Right hindlimb (tissue), 1 donor: ENCODE data around the gene KANK4.
A peak's percentile ranks its signal among the peaks of the same experiment; 100 is the strongest.
"Not testable (repeated sequence)": the region's sequence is repeated elsewhere in the genome, so short reads cannot be mapped to it uniquely, and the experiment has no call there.

ENCODE experiments used
- DNase-seq: peaks from one replicate; pipeline ENCODE4 v3.0.0-alpha.2; 2018

Gene KANK4

DNA sequence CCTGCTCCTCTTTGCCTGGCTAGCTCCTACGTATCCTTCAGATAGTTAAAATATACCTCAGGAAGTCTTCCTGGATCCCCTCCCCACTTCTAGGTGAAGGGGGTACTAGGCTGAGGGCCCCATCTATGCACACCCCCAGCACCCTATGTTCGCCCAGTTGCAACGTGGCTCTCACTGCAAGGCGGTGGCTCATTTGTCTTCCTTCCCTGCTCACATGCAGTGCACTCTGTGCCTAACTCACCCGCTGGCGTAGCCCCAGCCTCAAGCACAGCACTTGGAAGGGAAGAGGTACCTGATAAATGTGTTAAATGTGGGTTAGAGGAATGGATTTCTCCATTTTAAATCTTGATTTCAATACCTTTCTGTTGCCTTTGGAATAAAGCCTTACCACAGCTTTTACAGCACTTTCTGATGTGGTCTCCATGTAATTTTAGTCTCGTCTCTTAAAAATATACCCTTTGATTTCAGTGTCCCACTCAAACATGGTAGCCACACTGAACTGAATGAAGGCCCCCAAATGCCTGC lies 85.2 kb downstream of the KANK4 start:
- no peak for DNase-seq

DNA sequence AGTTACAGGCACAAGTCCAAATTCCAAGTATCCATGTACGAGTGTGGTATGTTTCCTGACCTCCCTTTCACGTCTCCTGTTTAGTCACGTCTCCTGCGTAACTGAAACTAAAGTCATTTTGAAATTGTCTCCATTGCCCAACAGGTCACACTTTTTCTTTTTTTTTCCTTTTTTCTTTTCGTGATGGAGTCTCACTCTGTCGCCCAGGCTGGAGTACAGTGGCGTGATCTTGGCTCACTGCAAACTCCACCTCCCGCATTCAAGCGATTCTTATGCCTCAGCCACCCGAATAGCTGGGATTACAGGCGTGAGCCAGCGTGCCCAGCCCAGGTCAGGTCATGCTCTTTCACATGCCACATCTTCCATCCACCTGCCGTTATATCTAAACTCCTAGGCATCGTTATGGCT lies 86.4 kb downstream of the KANK4 start:
- no peak for DNase-seq

DNA sequence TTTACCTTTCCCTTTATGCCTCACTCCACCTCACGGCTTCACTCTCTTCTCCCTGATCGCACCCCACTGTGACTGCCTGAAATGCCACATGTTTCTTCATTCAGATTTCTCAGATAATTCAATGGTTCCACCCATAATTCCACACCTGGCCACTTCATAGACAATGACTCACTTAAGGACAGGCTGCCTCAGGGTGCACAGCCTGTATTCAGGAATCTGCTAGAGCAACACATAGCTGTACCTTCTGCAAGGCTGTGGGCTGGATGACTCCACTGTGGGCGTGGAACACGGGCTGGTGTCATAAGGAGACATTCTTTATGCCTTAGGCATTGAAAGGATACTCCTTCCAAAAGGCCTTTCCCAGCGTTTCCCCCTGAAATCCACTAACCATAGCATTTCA lies 88.5 kb downstream of the KANK4 start:
- no peak for DNase-seq

DNA sequence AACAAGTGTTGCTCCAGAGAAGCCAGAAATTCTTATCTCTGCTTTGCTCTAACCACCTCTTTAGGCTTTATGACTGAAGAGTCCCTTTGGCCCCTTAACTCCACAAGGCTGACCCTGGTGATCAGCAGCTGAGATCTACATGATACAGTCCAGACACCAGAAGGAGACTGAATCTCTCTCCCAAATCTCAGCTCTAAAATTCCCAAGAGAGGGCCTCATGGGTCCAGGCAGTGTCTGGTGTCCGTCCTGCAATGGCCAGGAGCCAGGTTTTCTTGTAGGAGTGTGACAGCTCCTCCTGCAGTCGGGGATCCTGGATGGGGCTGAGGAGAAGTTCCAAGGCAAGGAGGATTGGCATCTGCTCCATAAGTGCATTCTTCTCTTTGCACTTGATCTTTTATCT lies 89.3 kb downstream of the KANK4 start:
- DNase-seq: no peak

DNA sequence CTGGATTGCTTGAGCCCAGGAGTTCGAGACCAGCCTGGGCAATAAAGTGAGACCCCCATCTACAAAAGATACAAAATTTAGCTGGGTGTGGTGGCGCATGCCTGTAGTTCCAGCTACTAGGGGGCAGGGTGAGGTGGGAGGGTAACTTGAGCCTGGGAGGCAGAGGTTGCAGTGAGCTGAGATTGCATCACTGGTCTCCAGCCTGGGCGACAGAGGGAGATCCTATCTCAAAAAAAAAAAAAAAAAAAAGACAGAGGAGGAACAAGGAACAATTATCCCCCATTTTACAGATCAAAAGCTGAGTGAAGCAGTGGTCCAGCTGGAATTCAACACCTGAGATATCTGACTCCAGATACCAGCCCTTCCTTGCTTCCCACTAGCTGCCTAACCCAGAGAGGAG lies 89.8 kb downstream of the KANK4 start:
- DNase-seq: no peak

DNA sequence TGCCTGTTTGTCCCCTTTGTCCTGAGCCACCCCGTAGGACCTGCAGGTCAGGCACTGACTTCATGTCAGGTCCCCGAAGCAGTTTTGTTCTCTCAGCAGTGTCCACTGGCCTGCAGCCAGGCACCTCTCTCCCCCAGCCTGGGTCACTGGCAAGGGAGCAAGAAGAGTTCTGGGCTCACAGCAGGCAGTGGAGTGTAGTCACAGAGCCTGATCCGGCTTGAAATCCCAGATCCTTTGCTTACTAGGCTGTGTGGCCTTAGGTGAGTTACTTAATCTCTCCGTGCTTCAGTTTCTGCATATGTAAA lies 90.4 kb downstream of the KANK4 start:
- no peak for DNase-seq

DNA sequence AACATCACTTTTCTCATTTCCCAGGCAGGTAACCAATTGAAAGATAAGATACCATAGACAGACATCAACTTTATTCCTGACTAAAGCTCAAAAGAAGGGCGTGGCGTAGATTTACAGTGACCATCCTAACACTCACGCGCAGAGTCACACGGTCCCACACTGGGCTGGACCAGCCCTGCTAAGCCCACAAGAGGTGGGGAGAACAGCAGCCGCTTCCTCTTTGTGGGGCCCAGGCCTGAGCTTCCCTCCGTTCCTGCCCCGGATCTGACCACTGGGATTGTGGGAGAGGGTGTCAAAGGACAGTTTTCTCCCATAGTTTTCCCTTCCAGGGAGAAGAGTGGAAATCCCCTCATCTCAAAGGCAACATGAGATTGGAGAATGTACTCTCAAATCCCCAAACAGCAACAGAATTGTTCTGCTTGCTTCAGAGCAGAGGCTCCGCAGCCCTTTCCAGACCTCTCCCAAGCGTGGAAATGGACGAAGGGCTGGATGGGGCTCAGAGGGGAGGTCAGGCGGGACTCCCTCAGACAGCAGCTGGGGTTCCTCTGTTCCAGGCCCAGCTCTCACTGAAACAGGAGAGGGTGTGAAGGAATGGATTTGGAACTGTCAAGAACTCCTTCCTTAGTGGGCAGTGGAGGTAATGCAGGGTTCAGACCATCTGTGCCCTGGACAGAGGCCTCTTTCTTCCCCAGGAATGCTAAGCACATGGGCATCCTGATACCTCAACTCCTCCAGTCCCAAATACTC lies 90.9 kb downstream of the KANK4 start:
- DNase-seq: peak; percentile 52

DNA sequence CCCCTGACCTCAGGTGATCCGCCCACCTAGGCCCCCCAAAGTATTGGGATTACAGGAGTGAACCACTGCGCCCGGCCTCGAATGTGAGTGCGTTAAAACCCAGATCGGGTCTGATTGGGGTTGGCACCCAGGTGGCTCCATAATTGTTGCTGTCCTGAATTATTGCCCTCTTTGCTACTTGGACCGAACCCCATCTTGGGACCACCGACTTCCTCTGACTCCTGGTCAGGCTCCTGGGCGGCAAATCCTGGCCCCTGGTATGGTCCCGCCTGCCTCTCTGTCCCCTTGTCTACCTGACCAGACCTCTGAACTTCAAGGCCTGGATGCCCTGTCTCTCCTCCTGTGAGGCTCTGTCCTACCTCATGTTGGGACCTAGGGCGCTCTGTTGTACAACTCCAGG lies 91.7 kb downstream of the KANK4 start:
- DNase-seq: no peak

DNA sequence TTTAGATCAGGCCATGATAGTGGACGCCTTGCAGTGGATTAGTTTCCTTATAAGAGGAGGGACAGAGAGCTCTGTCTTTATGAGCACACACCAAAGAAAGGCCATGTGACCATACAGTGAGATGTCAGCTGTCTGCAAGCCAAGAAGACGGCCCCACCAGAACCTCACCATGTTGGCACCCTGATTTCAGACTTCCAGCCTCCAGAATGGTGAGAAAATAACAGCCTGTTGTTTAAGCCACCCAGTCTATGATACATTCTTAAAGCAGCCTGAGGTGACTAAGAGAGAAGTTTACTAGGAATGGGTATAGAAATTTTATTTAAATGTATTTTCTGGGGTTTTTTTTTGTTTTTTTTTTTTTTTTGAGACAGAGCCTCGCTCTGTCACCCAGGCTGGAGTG lies 95.1 kb downstream of the KANK4 start:
- DNase-seq: no peak

DNA sequence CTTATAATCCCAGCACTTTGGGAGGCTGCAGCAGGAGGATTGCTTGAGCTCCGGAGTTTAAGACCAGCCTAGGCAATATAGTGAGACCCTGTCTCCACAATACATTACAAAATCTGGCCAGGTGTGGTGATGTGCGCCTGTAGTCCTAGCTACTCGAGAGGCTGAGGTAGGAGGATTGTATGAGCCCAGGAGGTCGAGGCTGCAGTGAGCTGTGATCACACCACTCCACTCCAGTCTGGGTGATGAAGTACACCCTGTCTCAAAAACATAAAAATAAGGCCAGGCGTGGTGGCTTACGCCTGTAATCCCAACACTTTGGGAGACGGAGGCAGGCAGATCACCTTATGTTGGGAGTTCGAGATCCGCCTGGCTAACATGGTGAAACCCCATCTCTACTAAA lies 96.9 kb downstream of the KANK4 start:
- DNase-seq: no peak

DNA sequence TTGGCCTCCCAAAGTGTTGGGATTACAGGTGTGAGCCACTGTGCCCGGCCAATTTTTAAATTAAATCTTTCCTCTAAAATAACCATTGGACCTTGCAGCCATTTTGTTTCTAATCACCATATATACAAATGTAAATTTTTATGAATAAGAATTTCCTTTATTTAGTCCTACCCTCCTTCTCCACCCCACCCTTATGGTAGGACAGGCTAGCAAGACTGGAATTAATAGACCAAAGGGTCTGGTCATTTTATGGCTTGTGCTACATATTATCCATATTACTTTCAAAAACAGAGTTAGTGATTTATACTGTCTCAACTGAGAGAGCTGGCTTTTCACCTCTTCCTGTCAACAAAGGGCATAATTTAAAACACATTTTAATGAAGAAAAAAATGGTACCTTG lies 98.1 kb downstream of the KANK4 start:
- no peak for DNase-seq

DNA sequence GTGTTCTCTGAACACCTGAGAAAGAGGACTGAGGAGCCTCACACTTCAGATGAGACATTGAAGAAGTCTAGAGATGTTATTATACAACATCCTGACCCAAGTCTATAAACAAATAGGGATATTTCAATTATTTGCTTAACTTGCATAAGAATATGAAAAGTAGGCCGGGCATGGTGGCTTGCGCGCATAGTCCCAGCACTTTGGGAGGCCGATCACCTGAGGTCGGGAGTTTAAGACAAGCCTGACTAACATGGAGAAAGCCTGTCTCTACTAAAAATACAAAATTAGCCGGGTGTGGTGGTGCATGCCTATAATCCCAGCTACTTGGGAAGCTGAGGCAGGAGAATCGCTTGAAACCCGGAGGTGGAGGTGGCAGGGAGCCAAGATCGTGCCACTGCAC lies 98.8 kb downstream of the KANK4 start:
- not testable (repeated sequence) for DNase-seq

DNA sequence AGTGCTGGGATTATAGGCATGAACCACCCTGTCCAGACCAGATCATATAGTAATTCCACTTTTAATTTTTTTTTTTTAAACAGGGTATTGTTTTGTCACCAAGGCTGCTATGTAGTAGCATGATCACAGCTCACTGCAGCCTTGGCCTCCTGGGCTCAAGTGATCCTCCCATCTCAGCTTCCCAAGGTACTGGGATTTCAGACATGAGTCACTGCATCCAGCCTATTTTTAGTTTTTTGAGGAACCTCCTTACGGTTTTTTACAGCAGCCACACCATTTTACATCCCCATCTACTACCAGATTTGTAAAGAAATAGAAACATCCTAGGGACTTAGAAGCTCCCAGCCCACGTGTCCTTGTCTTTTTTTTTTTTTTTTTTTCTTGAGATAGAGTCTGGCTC lies 100.6 kb downstream of the KANK4 start:
- no peak for DNase-seq

DNA sequence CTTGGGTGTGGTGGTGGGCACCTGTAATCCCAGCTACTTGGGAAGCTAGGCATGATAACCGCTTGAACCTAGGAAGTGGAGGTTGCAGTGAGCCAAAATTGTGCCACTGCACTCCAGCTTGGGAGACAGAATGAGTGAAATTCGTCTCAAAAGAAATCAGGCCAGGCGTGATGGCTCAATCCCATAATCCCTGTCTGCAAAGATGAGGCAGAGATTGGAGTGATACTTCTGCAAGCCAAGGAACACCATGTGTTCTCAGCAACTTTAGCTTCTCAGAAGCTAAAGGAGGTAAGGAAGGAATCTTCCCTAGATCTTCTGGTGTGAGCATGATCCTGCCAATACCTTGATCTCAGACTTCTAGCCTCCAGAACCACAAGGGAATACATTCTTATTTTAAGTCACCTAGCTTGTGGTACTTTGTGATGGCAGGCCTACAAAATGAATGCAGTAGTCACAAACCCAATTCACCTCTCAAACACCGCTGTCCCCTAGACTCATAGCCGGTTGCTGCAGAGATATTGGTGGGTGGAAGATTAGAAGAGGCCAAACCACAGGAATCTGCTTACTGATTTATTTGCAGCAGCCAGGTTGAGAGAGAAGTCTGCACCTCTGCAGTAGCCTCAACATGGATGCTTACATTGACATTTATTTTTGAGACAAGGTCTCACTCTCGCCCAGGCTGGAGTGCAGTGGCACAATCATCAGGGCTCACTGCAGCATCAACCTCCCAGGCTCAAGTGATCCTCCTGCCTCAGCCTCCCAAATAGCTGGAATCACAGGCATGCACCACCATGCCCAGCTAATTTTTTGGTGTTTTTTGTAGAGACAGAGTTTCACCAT lies 105.9 kb downstream of the KANK4 start:
- no peak for DNase-seq

DNA sequence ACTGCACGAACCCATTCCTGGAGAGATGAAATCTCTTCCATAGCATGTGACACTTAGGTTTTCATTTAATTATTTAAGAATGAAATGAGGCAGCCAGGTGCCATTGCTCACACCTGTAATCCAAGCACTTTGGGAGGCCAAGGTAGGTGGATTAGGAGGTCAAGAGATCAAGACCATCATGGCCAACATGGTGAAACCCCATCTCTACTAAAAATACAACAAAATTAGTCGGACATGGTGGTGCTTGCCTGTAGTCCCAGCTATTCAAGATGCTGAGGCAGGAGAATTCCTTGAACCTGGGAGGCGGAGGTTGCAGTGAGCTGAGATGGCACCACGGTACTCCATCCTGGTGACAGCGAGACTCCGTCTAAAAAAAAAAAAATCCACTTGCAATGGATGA lies 106.8 kb downstream of the KANK4 start:
- DNase-seq: no peak

DNA sequence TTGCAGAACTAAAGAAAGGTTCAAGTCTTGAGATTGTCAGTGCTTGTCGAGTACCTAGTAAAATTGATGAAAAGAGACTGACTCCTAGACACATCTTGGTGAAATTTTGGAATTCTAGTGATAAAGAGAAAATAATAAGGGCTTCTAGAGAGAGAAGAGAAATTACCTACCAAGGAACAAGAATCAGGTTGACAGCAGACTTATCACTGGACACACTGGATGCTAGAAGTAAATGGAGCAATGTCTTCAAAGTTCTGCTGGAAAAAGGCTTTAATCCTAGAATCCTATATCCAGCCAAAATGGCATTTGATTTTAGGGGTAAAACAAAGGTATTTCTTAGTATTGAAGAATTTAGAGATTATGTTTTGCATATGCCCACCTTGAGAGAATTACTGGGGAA lies 108.3 kb downstream of the KANK4 start:
- no peak for DNase-seq

DNA sequence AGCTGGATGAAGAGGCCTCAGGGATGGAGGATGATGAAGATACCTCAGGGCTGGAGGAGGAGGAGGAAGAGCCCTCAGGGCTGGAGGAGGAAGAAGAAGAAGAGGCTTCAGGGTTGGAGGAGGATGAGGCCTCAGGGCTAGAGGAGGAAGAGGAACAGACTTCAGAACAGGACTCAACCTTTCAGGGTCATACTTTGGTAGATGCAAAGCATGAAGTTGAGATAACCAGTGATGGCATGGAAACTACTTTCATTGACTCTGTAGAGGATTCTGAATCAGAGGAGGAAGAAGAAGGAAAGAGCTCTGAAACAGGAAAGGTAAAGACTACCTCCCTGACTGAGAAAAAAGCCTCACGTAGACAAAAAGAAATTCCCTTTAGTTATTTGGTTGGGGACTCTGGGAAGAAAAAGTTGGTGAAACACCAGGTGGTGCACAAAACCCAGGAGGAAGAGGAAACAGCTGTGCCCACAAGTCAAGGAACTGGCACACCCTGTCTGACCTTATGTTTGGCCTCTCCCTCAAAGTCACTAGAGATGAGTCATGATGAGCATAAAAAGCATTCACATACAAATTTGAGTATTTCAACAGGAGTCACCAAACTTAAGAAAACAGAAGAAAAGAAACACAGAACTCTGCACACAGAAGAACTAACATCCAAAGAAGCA lies 109.2 kb downstream of the KANK4 start:
- no peak for DNase-seq

DNA sequence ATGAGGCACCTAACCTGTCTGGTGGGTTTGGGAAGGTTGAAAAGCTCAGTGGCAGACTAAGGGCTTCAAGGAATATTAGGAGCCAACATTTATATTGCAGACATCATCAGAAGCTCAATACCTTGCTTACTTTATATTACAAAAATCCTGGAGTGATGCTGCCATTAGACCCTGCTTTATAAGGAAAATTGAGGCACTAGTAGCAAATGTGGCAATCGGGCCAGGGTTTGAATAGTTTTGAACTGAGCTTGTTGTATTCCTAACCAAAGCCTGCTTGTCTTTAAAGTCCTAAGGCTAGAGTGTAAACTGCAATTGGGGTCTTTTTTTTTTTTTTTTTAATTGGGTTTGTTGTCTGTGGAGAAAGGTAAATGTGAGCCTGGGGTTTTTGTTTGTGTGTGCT lies 110.3 kb downstream of the KANK4 start:
- no peak for DNase-seq

DNA sequence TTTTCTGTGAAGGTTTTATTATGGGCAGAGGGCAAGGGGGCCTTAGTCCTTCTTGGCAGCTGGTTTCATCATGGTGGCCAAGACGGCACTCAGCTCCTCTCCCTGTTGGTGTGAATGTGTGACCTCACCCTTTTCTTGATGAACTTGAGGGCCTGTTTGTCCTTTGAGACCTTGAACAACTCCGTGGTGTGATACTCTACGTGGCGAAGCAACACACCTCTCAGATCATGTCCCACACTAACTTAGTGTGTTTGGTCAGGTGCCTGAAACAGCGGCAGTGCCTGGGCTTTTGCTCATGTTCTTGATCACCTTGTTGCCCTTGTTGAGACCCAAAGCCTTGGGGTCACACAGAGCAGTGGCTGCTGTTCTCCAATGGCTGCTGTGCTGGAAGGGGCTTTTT lies 111.1 kb downstream of the KANK4 start:
- no peak for DNase-seq

DNA sequence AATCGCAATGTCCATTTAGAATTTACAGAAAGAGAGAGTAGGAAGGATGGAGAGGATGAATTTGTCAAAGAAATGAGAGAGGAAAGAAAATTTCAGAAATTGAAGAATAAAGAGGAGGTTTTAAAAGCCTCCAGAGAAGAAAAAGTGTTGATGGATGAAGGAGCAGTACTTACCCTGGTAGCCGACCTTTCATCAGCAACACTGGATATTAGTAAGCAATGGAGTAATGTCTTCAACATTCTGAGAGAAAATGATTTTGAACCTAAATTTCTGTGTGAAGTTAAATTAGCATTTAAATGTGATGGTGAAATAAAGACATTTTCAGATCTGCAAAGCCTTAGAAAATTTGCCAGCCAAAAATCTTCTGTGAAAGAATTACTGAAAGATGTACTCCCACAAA lies 112.0 kb downstream of the KANK4 start:
- no peak for DNase-seq

DNA sequence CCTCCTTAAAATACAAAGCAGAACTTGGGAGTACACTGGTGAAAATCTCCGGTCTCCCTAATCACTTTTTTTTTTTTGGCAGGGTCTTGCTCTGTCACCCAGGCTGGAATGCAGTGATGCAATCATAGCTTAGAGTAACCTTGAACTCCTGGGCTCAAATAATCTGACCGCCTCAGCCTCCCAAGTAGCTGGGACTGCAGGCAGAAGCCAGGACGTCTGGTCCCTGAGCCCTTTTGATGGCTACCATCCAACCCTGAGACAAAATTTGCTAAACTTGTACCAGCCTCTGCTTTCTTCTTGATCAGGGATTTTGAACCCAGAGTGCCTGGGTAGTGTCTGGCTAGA lies 120.5 kb downstream of the KANK4 start:
- no peak for DNase-seq

DNA sequence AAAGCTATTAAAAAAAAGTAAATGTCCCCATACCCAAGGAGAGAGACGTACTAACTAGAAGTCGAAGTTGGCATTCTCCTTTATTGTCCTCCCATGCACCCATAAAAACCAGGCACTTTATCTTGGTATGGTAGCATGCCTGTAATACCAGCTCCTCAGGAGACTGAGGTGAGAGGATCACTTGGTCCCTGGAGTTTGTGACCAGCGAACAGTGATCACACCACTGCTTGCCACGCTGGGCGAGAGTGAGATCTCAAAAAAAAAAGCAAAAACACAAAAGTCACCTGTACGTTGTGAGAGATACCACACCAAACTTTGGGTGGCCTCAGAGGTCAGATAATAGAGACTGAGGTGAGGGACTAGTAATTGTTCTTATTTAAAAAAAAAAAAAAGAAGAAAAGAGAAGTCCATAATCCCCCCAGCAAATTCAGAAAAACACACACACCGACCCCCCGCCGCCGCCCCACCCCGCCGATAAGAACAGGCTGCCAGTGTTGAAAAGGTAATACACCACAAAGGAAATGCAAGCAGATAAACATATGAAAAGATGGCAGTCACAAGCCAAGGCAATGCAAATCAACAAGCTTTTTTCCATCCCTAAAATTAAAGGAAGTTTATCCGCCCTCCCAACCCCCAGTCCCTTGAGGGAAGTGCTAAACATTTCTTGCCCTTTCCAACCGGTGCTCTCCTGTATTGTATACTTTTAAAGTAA lies 121.0 kb downstream of the KANK4 start:
- DNase-seq: no peak

DNA sequence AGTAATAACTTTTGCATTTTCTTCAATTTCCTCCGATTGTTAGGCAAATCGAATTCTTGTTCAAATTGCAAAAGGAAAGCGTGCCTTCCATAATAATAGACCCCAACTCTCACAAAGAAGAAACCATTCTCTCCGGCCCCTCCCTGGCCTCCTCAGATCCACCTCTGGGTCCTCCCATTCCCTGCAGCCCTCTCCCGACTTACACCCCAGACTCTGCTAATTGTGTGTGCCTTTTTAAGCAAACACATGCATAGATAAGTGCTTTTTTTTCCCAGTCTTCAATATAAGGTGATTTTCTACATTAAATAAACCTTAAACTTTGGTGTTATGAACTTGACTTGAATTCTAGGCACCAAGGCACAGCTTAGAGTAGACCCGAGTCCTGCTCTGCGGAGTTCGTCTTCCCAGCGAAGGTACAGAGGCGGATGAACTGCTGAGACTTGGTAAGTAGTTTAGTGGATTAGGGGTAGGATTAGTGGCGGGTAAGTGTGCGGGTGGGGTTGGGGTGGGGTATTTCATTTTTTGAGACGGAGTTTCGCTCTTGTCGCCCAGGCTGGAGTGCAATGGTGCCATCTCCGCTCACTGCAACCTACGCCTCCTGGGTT lies 123.0 kb downstream of the KANK4 start:
- no peak for DNase-seq
